ENCODE data around the gene DACT2.

Gene DACT2

DNA sequence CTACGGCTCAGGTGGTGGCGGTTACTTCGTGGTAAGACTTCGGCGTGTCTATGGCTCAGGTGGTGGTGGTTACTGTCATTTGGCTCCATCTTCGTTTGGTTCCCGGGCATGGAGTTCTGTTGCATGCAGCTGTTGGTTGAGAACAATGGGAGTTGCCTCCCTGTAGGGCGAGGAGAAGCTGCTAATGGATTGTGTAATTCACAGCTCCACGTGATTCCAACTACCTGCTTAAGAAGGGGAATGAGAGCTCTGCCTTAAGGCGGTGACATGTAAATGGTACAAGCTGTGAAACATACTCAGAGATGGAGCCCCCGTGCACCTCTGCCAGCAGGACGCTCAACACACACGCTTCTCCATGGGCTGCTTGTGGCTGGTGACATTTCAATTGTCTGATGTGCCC, 12.4 kb upstream of the DACT2 start:
- H3K27ac ChIP-seq: no peak overlapping the region
- TF ChIP-seq, protein P1, sequence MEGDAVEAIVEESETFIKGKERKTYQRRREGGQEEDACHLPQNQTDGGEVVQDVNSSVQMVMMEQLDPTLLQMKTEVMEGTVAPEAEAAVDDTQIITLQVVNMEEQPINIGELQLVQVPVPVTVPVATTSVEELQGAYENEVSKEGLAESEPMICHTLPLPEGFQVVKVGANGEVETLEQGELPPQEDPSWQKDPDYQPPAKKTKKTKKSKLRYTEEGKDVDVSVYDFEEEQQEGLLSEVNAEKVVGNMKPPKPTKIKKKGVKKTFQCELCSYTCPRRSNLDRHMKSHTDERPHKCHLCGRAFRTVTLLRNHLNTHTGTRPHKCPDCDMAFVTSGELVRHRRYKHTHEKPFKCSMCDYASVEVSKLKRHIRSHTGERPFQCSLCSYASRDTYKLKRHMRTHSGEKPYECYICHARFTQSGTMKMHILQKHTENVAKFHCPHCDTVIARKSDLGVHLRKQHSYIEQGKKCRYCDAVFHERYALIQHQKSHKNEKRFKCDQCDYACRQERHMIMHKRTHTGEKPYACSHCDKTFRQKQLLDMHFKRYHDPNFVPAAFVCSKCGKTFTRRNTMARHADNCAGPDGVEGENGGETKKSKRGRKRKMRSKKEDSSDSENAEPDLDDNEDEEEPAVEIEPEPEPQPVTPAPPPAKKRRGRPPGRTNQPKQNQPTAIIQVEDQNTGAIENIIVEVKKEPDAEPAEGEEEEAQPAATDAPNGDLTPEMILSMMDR (conservative IDR thresholded peaks at IDR 0.05): no peak

DNA sequence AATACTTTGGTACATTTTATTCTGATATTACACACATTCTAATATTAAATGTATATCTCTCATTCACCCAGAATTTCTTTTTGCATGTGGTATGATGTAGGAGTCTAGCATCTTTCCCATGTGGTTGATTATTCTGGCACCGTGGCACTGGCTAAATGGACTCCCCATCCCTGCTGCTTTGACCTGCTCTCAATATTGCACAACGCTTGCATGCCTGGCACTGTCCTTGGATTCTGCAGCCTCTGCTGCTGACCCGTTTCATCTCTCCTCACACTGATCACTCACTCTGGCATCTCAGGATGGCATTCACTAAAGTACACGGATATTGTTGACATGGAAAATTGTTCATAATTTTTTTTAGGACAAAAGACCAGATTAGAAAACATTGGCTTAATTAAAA, 11.5 kb upstream of the DACT2 start:
- TF ChIP-seq, protein P1 (conservative IDR thresholded peaks at IDR 0.05): no peak
- no peak overlapping the region for H3K27ac ChIP-seq

DNA sequence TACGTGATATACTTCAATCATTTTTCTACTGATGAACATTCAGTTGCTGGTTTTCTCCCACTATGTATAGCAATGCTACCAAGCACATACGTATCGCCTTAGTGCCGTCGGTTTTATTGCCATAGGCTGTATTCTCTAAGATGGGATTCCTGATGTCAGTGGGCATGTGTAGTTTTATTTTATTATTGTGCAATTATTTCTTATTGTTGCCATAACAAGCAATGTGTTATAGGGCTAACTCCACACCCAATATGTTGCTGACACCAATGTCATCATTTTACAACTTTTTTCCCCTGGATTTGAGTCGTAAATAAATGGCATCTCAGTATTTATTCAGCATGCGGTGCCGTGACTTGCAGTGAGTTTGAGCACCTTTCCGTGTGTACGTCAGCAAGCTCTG, 10.8 kb upstream of the DACT2 start:
- TF ChIP-seq, protein P1 (conservative IDR thresholded peaks at IDR 0.05): no peak

DNA sequence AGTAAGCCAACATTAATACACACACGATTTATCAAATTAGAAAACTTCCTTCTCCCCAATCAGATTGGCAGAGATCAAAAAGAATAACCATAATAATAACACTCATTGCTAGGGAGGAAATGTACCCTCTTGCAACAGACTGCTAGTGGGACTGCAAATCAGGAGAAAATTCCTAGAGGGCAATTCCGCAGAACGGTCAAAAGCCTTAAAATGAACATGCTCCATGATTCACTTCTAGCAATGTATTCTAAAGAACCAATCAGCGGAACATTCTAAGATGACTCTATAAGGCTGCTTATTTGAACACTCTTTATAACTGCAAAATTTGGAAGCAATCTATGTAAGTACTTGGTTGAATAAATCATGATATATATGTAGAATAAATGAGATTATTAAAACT, 8.5 kb upstream of the DACT2 start:
- TF ChIP-seq, protein P1 (conservative IDR thresholded peaks at IDR 0.05): no peak
- no peak overlapping the region for H3K27ac ChIP-seq

More for the DNA sequence above, 10.8 kb upstream of the DACT2 start:
- H3K27ac ChIP-seq: no peak overlapping the region

DNA sequence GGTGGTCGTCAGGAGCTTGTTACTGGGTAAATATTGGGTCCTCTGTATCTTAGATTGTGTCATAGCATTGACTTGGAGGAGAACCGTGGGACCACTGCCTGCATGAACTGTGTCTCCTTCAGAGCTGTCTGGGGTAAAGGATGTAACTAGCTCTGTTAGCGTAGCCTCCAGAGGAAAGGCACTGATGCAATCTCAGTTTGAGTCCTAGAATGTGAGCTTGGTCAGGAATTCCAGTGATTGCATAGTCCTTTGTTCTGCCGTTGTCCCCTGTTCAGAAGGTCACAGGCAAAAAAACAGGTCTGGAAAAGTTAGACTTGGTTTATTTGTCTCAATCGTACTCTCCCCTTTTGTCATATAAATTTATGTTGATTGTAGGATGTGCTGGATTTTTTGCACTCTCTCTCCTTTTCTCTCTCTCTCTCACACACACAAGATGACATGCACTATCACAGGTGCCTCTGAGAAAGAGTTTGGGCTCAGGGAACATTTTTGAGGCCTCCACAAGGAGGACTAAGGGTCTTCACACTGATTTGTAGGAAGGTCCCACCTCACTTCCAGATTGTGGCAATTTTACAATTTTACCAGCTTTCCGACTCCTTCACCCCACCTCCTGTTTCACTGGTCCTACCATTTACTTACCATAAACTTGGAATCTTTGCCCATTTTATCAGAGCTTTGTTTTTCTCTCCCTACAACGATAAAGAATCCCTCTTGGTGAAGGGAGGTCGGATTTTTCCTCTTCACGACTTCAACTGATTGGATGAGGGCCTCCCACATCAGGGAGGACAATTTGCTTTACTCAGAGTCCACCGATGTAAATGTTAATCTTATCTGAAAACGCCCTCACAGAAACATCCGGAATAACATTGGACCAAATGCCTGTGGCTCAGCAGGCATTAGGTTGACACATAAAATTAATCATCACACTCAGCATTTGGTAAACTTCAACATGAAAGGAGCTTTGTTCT, 7.0 kb upstream of the DACT2 start:
- TF ChIP-seq, protein P1 (conservative IDR thresholded peaks at IDR 0.05): no peak
- no peak overlapping the region for H3K27ac ChIP-seq

DNA sequence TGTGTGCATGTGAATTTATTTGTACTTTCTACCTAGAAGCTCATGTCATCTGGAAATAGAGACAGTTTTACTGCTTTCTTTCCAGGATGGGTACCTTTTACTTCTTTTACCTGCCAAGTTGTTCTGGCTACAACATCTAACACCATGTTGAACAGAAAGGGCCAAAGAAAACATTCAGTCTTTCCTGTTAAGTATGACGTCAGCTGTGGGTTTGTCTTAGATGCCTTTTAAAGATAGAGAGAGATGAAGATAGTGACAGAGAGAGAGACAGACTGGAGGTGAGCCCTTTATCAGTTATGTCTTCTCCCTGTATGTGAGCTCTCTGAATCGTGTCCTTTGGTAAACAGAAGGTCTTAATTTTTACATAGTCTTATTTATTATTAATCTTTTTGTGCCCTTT, 3.4 kb upstream of the DACT2 start:
- TF ChIP-seq, protein P1 (conservative IDR thresholded peaks at IDR 0.05): no peak
- peak overlapping the region; percentile 82 for H3K27ac ChIP-seq

DNA sequence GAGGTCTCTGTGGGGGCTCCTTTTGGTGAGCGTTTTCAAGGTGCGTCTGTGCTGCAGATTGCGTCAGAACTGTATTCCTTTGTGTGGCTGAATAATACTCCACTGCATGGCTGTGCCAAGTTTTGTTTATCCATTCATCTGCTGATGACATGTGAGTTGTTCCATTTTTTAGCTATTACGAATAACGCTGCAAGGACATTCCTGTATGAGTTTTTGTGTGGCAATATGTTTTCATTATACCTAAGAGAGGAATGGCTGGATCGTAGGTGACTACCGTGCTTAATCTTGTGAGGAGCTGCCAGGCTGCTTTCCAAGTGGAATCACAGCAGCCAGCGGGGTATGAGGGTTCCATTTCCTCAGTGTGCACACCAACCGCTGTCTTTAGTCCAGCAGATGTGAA, 1.1 kb upstream of the DACT2 start:
- TF ChIP-seq, protein P1 (conservative IDR thresholded peaks at IDR 0.05): no peak
- H3K27ac ChIP-seq: peak overlapping the region; percentile 74; the same call in 1 of the 2 replicates
